ENCODE measurements around the gene EDRF1.

GRCh38 chr10:125795128-125795527 is 75.6 kb downstream of the EDRF1 start:
- no peak for TF ChIP-seq CTCF (IDR thresholded peaks at IDR 0.05)
- TF ChIP-seq POLR2A (IDR thresholded peaks at IDR 0.05): no peak
